ENCODE results near the gene SIGLEC5. TPM values are rescaled to one million over a fixed set of nuclear protein-coding genes. Genes with fewer than 3 reads are reported as not detected.

SIGLEC5 gene
- total and polyA plus RNA-seq, 2 of the 4 experiments (the other 2 are of a cell fraction): not detected

DNA sequence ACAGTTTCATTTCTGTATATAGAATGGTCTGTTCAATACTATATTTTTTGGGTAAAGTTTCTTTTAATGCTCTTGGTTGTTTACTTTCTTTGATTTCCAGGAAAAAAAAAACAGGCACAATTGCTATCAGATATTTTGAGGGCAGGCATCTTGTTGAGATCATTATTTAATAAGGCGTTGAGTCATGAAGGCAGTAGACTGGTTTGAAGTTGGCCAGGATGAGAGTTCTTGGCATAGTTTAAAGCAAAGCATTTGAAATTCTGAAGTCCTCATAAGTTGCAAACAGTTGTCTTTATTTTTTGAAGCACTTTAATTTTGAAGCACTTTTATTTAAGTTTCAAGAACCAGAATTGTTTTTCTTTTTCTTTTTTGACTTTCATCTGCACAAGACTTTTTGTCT is 61.7 kb downstream of the SIGLEC5 start:
- Histone ChIP-seq H4K5ac (ENCODE audit: low read depth, low read length) (no peak overlapping the region), H2AK5ac (ENCODE audit: low read depth, low read length) (no peak overlapping the region), H3K9me3 (ENCODE audit: control insufficient read depth, insufficient read depth, low read length) (no peaks in the 10 kb centered on the region), H4K91ac (ENCODE audit: insufficient read depth, low read depth, low read length) (no peak overlapping the region), H3K27me3 (ENCODE audit: control insufficient read depth, insufficient read depth, low read length) (no peaks in the 10 kb centered on the region; the same call in 1 of the 2 replicates), H3K4ac (ENCODE audit: low read depth, low read length) (no peak overlapping the region), H3K18ac (ENCODE audit: low read depth, low read length) (no peak overlapping the region), H4K20me1 (ENCODE audit: insufficient read depth, low read length) (peaks cover 5% of the 10 kb centered on the region), H3K79me1 (ENCODE audit: low read depth in 1 of 2, low read length in 2 of 2) (peaks cover 0 to 15% of the 10 kb centered on the region in 2 experiments; a peak in 2 of 4 replicates), H4K8ac (ENCODE audit: low read depth in 2 of 2, low read length in 2 of 2) (no peak overlapping the region), H3K9ac (ENCODE audit: low read depth, low read length) (no peak overlapping the region), H3K56ac (ENCODE audit: extremely low read depth, insufficient read depth, low read length) (no peak overlapping the region), H3K4me2 (ENCODE audit: low read depth, low read length) (no peak overlapping the region), H3K23ac (ENCODE audit: low read depth, low read length) (no peak overlapping the region), H3K9me1 (ENCODE audit: insufficient read depth, low read length) (0 out of 2 replicates have a peak, but pooled peaks cover 7% of the 10 kb centered on the region), H3K27ac (ENCODE audit: insufficient read depth, low read length) (no peak overlapping the region), H2BK5ac (ENCODE audit: low read depth, low read length, poor library complexity, severe bottlenecking) (no peak overlapping the region), H2BK120ac (ENCODE audit: low read depth, low read length) (no peak overlapping the region), H2BK20ac (ENCODE audit: low read depth, low read length) (no peak overlapping the region), H2AK9ac (replicated peaks; ENCODE audit: low read depth, low read length, poor library complexity) (no peak overlapping the region), H3K4me3 (ENCODE audit: insufficient read depth, low read depth, low read length) (no peak overlapping the region), H3K4me1 (ENCODE audit: control insufficient read depth, insufficient read depth, low read length) (peaks cover 10% of the 10 kb centered on the region), H2AFZ (replicated peaks; ENCODE audit: low read length, poor library complexity) (no peak overlapping the region), H3K36me3 (ENCODE audit: control insufficient read depth, insufficient read depth, low read length) (peaks cover 3% of the 10 kb centered on the region; the same call in 1 of the 2 replicates), H3K14ac (replicated peaks; ENCODE audit: low read depth, low read length) (no peak overlapping the region), H2BK15ac (ENCODE audit: low read depth, low read length) (no peak overlapping the region)
- BruUV-seq (replicated peaks): no TSS peak
- POLR2A ChIA-PET (ENCODE audit: unreplicated experiment): no interaction called here
- intact Hi-C loops (cut with micrococcal nuclease) (no loop called here), dilution Hi-C loops (cut with HindIII; ENCODE audit: low sequenced_read_pairs, unreplicated experiment) (no loop called here), in situ Hi-C loops (cut with MboI; ENCODE audit: low sequenced_read_pairs) (no loop called here)
- TF ChIP-seq RAD21 (IDR thresholded peaks at IDR 0.05; ENCODE audit: low read length) (no peak), FOS (IDR thresholded peaks at IDR 0.05; ENCODE audit: low read depth, low read length) (no peak), CHD1 (IDR thresholded peaks at IDR 0.05; ENCODE audit: low read depth, low read length) (no peak), BHLHE40 (IDR thresholded peaks at IDR 0.05; ENCODE audit: low read depth, low read length) (no peak), POLR2A (IDR thresholded peaks at IDR 0.05; ENCODE audit: low read depth, low read length) (no peak), CEBPB (IDR thresholded peaks at IDR 0.05; ENCODE audit: low read depth, low read length) (no peak), MAZ (IDR thresholded peaks at IDR 0.05; ENCODE audit: borderline replicate concordance, low read depth, low read length) (no peak), MXI1 (IDR thresholded peaks at IDR 0.05; ENCODE audit: borderline replicate concordance, low read depth, low read length) (no peak), RFX5 (IDR thresholded peaks at IDR 0.05; ENCODE audit: low read depth, low read length) (no peak)
- TF ChIP-seq, protein P1, sequence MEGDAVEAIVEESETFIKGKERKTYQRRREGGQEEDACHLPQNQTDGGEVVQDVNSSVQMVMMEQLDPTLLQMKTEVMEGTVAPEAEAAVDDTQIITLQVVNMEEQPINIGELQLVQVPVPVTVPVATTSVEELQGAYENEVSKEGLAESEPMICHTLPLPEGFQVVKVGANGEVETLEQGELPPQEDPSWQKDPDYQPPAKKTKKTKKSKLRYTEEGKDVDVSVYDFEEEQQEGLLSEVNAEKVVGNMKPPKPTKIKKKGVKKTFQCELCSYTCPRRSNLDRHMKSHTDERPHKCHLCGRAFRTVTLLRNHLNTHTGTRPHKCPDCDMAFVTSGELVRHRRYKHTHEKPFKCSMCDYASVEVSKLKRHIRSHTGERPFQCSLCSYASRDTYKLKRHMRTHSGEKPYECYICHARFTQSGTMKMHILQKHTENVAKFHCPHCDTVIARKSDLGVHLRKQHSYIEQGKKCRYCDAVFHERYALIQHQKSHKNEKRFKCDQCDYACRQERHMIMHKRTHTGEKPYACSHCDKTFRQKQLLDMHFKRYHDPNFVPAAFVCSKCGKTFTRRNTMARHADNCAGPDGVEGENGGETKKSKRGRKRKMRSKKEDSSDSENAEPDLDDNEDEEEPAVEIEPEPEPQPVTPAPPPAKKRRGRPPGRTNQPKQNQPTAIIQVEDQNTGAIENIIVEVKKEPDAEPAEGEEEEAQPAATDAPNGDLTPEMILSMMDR (conservative IDR thresholded peaks at IDR 0.05; ENCODE audit: low read depth, low read length): no peak
- 86% methylated on average over 1 of the region's 1 CpG; no CpG with 5 or more reads in 1 of the 2 experiments for WGBS, 2 experiments (ENCODE audit: extremely low coverage in 2 of 2, insufficient read length in 1 of 2)
- ATAC-seq (ENCODE audit: low read depth) (no peak), DNase-seq (no peak)
- CTCF ChIA-PET: no interaction called here
